ENCODE measurements around the gene NTRK1.
A peak's percentile ranks its signal among the peaks of the same experiment; 100 is the strongest.
"Not testable (repeated sequence)": the region's sequence is repeated elsewhere in the genome, so short reads cannot be mapped to it uniquely, and the experiment has no call there.

NTRK1 gene

DNA sequence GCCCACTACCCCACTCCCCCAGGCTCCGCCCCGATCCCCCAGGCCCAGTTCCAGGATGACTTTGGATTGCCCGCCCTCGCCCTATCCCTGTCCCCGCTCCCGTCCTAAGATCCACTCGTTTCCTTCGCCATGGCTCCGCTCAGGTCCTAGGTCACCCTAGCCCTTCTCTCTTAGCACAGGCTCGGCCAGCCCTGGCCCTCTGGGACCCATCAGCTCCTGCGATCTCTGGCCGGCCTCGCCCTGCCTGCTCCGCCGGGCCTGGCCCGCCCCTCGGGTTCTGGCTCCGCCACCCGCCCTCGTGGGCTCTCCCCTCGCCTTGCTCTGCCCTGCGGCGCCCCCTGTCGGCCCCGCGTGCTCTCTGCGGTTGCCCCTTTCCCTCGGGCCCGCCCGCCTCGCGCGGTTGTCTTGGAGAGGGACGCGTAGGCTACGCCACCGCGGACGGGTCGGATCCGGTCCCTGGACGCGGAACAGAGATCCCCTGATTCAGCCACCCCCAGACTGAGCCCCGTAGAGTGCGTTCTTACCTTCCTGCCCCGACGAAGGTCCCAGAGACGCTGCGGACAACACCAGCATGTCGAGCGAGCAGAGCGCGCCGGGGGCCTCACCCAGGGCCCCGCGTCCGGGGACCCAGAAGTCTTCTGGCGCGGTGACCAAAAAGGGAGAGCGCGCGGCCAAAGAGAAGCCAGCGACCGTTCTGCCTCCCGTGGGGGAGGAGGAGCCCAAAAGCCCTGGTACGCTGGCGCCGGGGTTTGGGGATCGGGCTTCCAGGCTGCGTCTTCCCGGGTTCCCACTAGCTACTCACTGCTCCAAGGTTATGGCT, 59.8 kb downstream of the NTRK1 start, which contains the start of gene LRRC71:
LRRC71 (plus strand) TSS at position 400 of the 820 bp plus-strand sequence; CDS start at position 572, 172 bp downstream.
- peak; percentile 89 for DNase-seq

- no peak for DNase-seq
Observed at GRCh38 chr1:156921053-156921529, 60.4 kb downstream of the NTRK1 start.

DNA sequence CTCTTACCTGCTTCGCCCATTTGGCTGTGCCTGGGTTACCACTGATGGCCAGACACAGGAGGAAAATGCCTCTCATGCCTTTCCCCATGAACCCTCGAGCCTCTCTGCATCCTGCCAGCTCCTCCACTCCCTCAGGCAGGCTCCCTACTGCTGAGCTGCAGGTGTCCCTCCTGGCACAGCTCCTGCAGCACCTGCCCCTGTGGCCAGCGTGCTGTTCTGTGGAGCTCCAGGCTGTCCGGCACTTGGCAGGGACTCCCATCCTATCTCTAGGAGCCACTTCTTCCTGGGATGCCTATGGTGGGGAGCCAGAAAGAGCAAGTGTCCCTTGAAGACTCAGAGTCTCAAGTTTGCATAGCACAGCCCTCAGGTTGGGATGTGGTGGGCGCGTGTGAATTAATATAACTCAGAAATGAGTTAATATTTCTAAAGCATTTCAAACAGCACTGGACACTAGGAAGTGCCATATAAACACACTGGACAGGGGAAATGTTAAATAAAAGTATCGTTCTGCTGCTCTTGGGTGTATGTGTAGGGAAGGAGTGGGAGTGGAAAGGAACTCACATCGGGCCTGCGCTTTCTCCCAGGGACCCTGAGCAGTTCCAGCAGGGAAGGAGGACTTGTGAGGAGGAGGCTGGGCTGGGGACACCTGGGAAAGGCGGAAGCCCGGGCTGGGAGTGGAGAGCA, 62.5 kb downstream of the NTRK1 start:
- peak; percentile 83 for DNase-seq

GRCh38 chr1:156923670-156924477, 63.2 kb downstream of the NTRK1 start:
- DNase-seq: peak; percentile 41

DNA sequence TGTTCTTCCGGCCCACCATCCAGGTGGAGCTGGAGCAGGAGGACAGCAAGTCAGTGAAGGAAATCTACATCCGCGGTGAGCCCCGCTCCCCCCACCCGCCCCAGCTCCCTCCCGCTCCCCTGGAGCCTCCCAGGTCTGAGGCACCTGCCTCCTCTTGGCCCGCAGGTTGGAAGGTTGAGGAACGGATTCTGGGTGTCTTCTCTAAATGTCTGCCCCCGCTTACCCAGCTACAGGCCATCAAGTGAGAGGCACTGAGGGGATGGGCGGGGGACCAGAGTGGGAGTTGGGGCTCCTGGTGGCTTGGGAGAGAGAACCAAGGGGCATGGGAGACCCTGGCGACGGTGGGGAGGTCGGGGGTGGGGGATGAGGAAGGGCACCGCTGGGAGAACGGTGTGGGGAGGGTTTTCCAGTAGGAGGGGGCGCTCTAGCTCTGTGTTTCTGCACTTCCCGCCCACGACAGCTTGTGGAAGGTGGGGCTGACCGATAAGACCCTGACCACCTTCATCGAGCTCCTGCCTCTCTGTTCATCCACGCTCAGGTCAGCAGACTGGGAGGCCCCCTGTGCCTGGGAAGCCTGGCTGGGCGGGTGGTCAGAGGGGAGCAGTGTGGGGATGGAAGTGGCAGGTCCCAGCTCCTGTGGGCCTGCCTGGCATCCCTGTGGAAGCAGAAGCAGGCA, 64.0 kb downstream of the NTRK1 start:
- no peak for DNase-seq

GRCh38 chr1:156925154-156926010, 64.7 kb downstream of the NTRK1 start:
- no peak for DNase-seq

- peak; percentile 89 for DNase-seq
Observed at GRCh38 chr1:156926175-156926574, 65.5 kb downstream of the NTRK1 start.

DNA sequence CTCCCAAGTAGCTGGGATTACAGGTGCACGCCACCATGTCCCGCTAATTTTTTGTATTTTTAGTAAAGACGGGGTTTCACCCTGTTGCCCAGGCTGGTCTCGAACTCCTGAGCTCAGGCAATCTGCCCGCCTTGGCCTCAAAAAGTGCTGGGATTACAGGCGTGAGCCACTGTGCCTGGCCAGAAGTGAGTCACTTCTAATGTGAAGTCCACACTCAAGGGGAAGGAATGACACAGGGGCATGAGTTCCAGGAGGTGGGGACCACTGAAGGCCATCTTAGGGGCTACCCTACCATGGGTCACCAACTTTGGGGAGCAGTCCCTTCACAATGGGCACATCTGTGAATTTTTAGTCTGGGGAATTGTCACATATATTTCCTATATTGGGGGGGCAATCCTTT, 66.0 kb downstream of the NTRK1 start:
- not testable (repeated sequence) for DNase-seq

DNA sequence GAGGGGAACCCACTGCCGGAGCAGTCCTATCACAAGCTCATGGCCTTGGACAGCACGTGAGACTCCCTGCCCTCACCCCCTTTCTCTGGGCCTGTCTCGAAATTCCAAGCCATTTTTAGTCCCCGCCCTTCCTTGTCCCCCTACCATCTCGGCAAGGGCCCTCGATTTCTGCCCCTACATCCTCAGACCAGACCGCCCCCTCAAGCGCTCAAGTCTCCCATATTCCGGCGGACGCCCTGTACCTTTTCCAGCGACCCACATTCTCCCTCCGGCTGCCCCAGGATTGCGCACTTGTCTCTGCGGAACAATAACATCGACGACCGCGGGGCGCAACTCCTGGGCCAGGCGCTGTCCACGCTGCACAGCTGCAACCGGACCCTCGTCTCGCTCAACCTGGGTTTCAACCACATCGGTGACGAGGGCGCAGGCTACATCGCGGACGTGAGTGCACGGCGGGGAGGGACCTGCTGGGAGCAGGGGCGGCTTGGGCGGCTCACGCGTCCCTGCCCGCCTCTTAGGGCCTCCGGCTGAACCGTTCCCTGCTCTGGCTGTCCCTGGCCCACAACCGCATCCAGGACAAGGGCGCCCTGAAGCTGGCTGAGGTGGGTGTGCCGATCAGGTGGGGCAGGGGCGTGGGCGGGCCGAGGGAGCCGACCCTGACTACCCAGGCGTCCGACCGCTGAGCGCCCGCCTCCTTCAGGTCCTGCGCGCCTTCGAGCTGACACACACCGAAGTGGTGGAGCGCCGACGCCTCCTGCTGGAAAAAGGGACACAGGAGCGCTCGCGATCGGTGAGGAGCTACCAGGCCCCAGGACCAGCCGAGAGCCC, 66.8 kb downstream of the NTRK1 start:
- DNase-seq: peak; percentile 86

- DNase-seq: no peak
Observed at GRCh38 chr1:156928043-156928602, 67.5 kb downstream of the NTRK1 start.

DNA sequence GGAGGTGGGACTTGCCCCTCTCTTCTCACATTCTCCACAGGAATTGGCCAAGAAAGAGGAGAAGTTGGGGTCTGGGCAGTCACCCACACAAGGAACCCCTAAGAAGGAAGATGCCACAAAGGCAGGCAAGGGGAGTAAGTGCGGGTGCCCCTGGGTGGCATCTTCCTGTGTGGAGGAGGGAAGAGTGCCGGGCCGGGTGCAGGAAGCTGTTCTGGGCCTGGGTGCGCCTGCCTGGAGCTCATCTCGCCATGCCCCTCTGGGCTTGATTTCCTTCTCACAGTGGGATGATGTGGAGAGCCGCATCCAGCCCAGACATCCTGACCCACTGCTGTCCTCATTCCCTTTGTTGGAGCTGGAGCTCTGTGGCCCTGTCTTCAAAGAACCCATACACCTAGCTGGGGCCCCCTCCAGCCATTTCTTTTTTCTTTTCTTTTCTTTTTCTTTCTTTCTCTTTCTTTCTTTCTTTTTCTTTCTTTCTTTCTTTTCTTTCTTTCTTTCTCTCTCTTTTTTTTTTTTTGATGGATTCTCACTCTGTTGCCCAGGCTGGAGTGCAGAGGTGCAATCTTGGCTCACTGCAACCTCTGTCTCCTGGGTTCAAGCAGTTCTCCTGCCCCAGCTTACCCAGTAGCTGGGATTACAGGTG, 69.1 kb downstream of the NTRK1 start:
- DNase-seq: no peak

- DNase-seq: no peak
Observed at GRCh38 chr1:156930483-156930882, 69.8 kb downstream of the NTRK1 start.
